NCI-H1417 (cell line): Measurements from ENCODE around the gene MS4A5.
"Not testable (repeated sequence)": the region's sequence is repeated elsewhere in the genome, so short reads cannot be mapped to it uniquely, and the experiment has no call there.

Experiments
- DNase-seq, 3 experiments: peaks; one replicate each; lab custom pipeline; 2025; lab: John Stamatoyannopoulos, UW

The MS4A5 gene

GRCh38 chr11:60429272-60429671, at the start of gene MS4A5:
MS4A5 (plus strand) TSS chr11:60429572; CDS start chr11:60429675, 103 bp downstream.
- no peak for DNase-seq

GRCh38 chr11:60389279-60389910, 40.0 kb upstream of the MS4A5 start:
- DNase-seq: no peak

- DNase-seq: no peak
Observed at GRCh38 chr11:60390419-60390818, 39.0 kb upstream of the MS4A5 start.

- DNase-seq: no peak
Observed at GRCh38 chr11:60392361-60392760, 37.0 kb upstream of the MS4A5 start.

- no peak for DNase-seq
Observed at GRCh38 chr11:60393016-60393415, 36.4 kb upstream of the MS4A5 start.

GRCh38 chr11:60394666-60395380, 34.5 kb upstream of the MS4A5 start:
- no peak for DNase-seq

GRCh38 chr11:60396382-60396781, 33.0 kb upstream of the MS4A5 start, which contains the start of gene MS4A14:
MS4A14 (plus strand) TSS chr11:60396459; CDS start chr11:60396579, 120 bp downstream.
- DNase-seq: no peak

- DNase-seq: no peak
Observed at GRCh38 chr11:60396799-60397198, 32.6 kb upstream of the MS4A5 start.

- DNase-seq: no peak
Observed at GRCh38 chr11:60420015-60420414, 9.4 kb upstream of the MS4A5 start.

- DNase-seq: no peak
Observed at GRCh38 chr11:60422609-60423008, 6.8 kb upstream of the MS4A5 start.

- DNase-seq: no peak
Observed at GRCh38 chr11:60428517-60428916, 855 bp upstream of the MS4A5 start.

GRCh38 chr11:60431251-60431650, 1.9 kb downstream of the MS4A5 start:
- DNase-seq: no peak

- DNase-seq: no peak
Observed at GRCh38 chr11:60433401-60433800, 4.0 kb downstream of the MS4A5 start.

GRCh38 chr11:60447070-60447469, 17.7 kb downstream of the MS4A5 start:
- no peak for DNase-seq

GRCh38 chr11:60447846-60448245, 18.5 kb downstream of the MS4A5 start:
- no peak for DNase-seq

GRCh38 chr11:60451185-60451584, 21.8 kb downstream of the MS4A5 start:
- DNase-seq: not testable (repeated sequence)

GRCh38 chr11:60454212-60454611, 24.8 kb downstream of the MS4A5 start:
- DNase-seq: no peak

GRCh38 chr11:60455531-60456042, 26.2 kb downstream of the MS4A5 start, which contains the start of gene MS4A1:
MS4A1 (plus strand) TSS chr11:60455847; CDS start chr11:60462375, 6,528 bp downstream.
- DNase-seq: no peak

GRCh38 chr11:60457576-60457975, 28.2 kb downstream of the MS4A5 start:
- no peak for DNase-seq

- DNase-seq: no peak
Observed at GRCh38 chr11:60459345-60459744, 30.0 kb downstream of the MS4A5 start.

GRCh38 chr11:60468829-60469228, 39.5 kb downstream of the MS4A5 start:
- no peak for DNase-seq

GRCh38 chr11:60469723-60470122, 40.4 kb downstream of the MS4A5 start:
- DNase-seq: no peak

GRCh38 chr11:60477035-60477445, 47.7 kb downstream of the MS4A5 start:
- no peak for DNase-seq
